Thyroid gland (tissue), 4 donors: Measurements from ENCODE around the gene CD300C. TPM values are rescaled to one million over a fixed set of nuclear protein-coding genes. Genes with fewer than 3 reads are reported as not detected.

Source experiments
- DNase-seq, 2 donors: peaks; one replicate each; pipeline ENCODE4 v3.0.0-alpha.2; 2019
- H3K27ac ChIP-seq, 3 donors: fragments of 200-600 bp; sonication (generic); 1 replicate in 2 of 3; 2 replicates in 1 of 3; pipeline ENCODE4 v1.5.1; 2016 to 2019; ENCODE audit warnings: mild to moderate bottlenecking in 1 of 3, moderate library complexity in 1 of 3
- H3K27me3 ChIP-seq: fragments of 200-600 bp; sonication (generic); one replicate; pipeline ENCODE4 v1.5.1; 2019
- H3K36me3 ChIP-seq, 2 donors: fragments of 200-600 bp; sonication (generic); one replicate each; pipeline ENCODE4 v1.5.1; 2016 to 2019
- H3K4me1 ChIP-seq, 2 donors: fragments of 200-600 bp; sonication (generic); one replicate each; pipeline ENCODE4 v1.5.1; 2017 to 2019
- H3K4me3 ChIP-seq, 3 donors: fragments of 200-600 bp; sonication (generic); replicated peaks in 1 of 3; 1 replicate in 2 of 3; 2 replicates in 1 of 3; pipeline ENCODE4 v1.5.1; 2016; ENCODE audit warnings: mild to moderate bottlenecking in 1 of 3
- H3K9me3 ChIP-seq: fragments of 200-600 bp; sonication (generic); one replicate; pipeline ENCODE4 v1.5.1; 2017
- CTCF ChIP-seq, 6 experiments: fragments of 200-600 bp in 3 of 6; fragments of 450-650 bp in 3 of 6; sonication (generic) in 3 of 6; IDR thresholded peaks; one replicate each; pipeline ENCODE4 v1.5.1; 2016 to 2019; ENCODE audit warnings: antibody characterized with exemption in 6 of 6, mild to moderate bottlenecking in 2 of 6, inconsistent platforms in 1 of 6, moderate library complexity in 1 of 6
- POLR2A ChIP-seq, 2 donors: fragments of 450-650 bp; IDR thresholded peaks; one replicate each; pipeline ENCODE4 v1.6.1; 2017; ENCODE audit warnings: antibody characterized with exemption in 2 of 2, mild to moderate bottlenecking in 2 of 2, moderate library complexity in 1 of 2
- WGBS, 2 donors: methylation state at CpG; one replicate each; pipeline ENCODE4 v1.1.5; 2017; 5-methylcytosine and 5-hydroxymethylcytosine counted together
- intact Hi-C: fragments of 100-400 bp; cut with DNase I; formaldehyde crosslinking; loops from one replicate; pipeline ENCODE4 v1.15.1; 2023
- total RNA-seq, 4 donors: library from RNA; depleted of rRNA; stranded (reverse); fragments of >200 nt; gene quantifications; one replicate each; pipeline ENCODE4 v1.2.3, GENCODE V29; 2016

CD300C gene
- total RNA-seq, 4 donors from 2014 or later = 0.45 to 1.2 (median 1.1) TPM; not detected in 1

GRCh38 chr17:74568106-74568873 lies 22.4 kb upstream of the CD300C start:
- Histone ChIP-seq H3K4me3 (no peak overlapping the region), H3K4me1 (no peaks in the 10 kb centered on the region), H3K9me3 (no peaks in the 10 kb centered on the region), H3K36me3 (no peaks in the 10 kb centered on the region), H3K27ac (no peak overlapping the region), H3K27me3 (no peaks in the 10 kb centered on the region)
- DNase-seq = no peak
- WGBS, 2 donors = 76 to 85% methylated on average over 4 of the region's 4 CpGs
- TF ChIP-seq POLR2A (IDR thresholded peaks at IDR 0.05) (no peak), CTCF (IDR thresholded peaks at IDR 0.05) (no peak)
- intact Hi-C loops = loop anchor here (5.0 kb wide), 1 partner anchor 79 kb away; no protein-coding TSS in a partner anchor

- no peaks in the 10 kb centered on the region for H3K4me1 ChIP-seq
- intact Hi-C loops = loop anchor here (5.0 kb wide), 1 partner anchor 80 kb away; no protein-coding TSS in a partner anchor
- H3K27ac ChIP-seq = no peak within 1 kb of the TSS
- TF ChIP-seq CTCF (IDR thresholded peaks at IDR 0.05) = no peak
- no peak for TF ChIP-seq POLR2A (IDR thresholded peaks at IDR 0.05)
- no peaks in the 10 kb centered on the region for H3K27me3 ChIP-seq
- 90 to 92% methylated on average over 2 of the region's 2 CpGs for WGBS, 2 donors
- H3K36me3 ChIP-seq = no peaks in the 10 kb centered on the region
- no peak within 1 kb of the TSS for H3K4me3 ChIP-seq
- DNase-seq = no peak
- H3K9me3 ChIP-seq = no peaks in the 10 kb centered on the region
These were observed 21.5 kb upstream of the CD300C start, which contains the start of gene CD300H for GRCh38 chr17:74567397-74567796. TSS of gene CD300H (minus strand) at chr17:74567509.

- H3K36me3 ChIP-seq = no peaks in the 10 kb centered on the region
- no peaks in the 10 kb centered on the region for H3K4me1 ChIP-seq
- H3K27me3 ChIP-seq = no peaks in the 10 kb centered on the region
- peak; percentile 59 to 60 for DNase-seq
- WGBS, 2 donors = 44 to 45% methylated on average over 9 of the region's 9 CpGs
- H3K9me3 ChIP-seq = no peaks in the 10 kb centered on the region
- no peak overlapping the region for H3K4me3 ChIP-seq
- peak in 4 of 6 experiments; percentile 41 to 66 (median 62) for TF ChIP-seq CTCF (IDR thresholded peaks at IDR 0.05)
- no peak for TF ChIP-seq POLR2A (IDR thresholded peaks at IDR 0.05)
- intact Hi-C loops = loop anchor here (5.0 kb wide), 1 partner anchor 81 kb away; no protein-coding TSS in a partner anchor
- H3K27ac ChIP-seq = no peak overlapping the region
These were observed 20.3 kb upstream of the CD300C start for GRCh38 chr17:74566132-74566753.

- no peak for DNase-seq
- TF ChIP-seq CTCF (IDR thresholded peaks at IDR 0.05) = no peak
- TF ChIP-seq POLR2A (IDR thresholded peaks at IDR 0.05) = no peak
- intact Hi-C loops = loop anchor here (5.0 kb wide), 1 partner anchor 82 kb away; no protein-coding TSS in a partner anchor
- H3K27ac ChIP-seq = no peak overlapping the region
- H3K4me1 ChIP-seq = no peaks in the 10 kb centered on the region
- no peaks in the 10 kb centered on the region for H3K36me3 ChIP-seq
- no peaks in the 10 kb centered on the region for H3K9me3 ChIP-seq
- no peak overlapping the region for H3K4me3 ChIP-seq
- no peaks in the 10 kb centered on the region for H3K27me3 ChIP-seq
- 54 to 81% methylated on average over 5 of the region's 5 CpGs for WGBS, 2 donors
These were observed 19.2 kb upstream of the CD300C start for GRCh38 chr17:74565126-74565525.

- Histone ChIP-seq H3K9me3 (no peaks in the 10 kb centered on the region), H3K36me3 (no peaks in the 10 kb centered on the region), H3K27ac (no peak overlapping the region), H3K4me3 (no peak overlapping the region), H3K27me3 (no peaks in the 10 kb centered on the region), H3K4me1 (no peaks in the 10 kb centered on the region)
- TF ChIP-seq CTCF (IDR thresholded peaks at IDR 0.05) (no peak), POLR2A (IDR thresholded peaks at IDR 0.05) (no peak)
- intact Hi-C loops = no loop called here
- no peak for DNase-seq
- WGBS, 2 donors = 91 to 97% methylated on average over 1 of the region's 1 CpG
These were observed 17.4 kb upstream of the CD300C start for GRCh38 chr17:74563358-74563757.
